Fibroblast of skin of back (primary cell): ENCODE data around the gene SOX3. TPM values are rescaled to one million over a fixed set of nuclear protein-coding genes. Genes with fewer than 3 reads are reported as not detected.
A peak's percentile ranks its signal among the peaks of the same experiment; 100 is the strongest.

ENCODE experiments used
- DNase-seq: peaks from one replicate; pipeline ENCODE4 v3.0.0-alpha.2; 2013
- polyA plus RNA-seq, 2 experiments: library from polyadenylated mRNA; unstranded; fragments of 120-200 nt; gene quantifications; one replicate each; pipeline ENCODE4 v1.2.1, GENCODE V29; 2013; ENCODE audit not compliant: insufficient read length in 2 of 2

The SOX3 gene
- not detected for polyA plus RNA-seq (2013, experiment 1 of 2; ENCODE audit: insufficient read length)
- not detected for polyA plus RNA-seq (2013, experiment 2 of 2; ENCODE audit: insufficient read length)

- no peak for DNase-seq
Observed at GRCh38 chrX:140504371-140505324, at the start of gene SOX3. TSS of gene SOX3 (minus strand) at chrX:140505069. CDS start at chrX:140505060, 9 bp downstream.

DNA sequence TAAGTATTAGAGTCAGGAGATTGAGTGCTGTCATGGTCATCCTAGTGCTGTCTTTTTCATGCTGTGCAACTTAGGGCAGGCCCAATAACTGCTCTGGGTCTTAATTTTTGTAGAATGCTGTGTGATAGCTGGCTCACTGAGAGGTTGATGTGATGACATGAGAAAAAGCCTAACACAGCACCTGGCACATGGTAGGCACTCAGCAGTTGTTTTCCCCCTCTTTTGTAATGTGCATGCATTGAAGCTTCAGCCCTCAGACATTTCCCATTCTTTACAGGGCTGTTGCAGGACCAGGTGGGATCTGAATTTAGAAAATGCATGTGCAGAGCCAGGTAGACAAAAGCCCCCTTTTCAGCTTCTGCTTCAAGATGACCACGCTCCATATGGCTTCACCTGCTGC, 44.1 kb upstream of the SOX3 start:
- no peak for DNase-seq

GRCh38 chrX:140526171-140526570, 21.3 kb upstream of the SOX3 start:
- peak; percentile 86 for DNase-seq

DNA sequence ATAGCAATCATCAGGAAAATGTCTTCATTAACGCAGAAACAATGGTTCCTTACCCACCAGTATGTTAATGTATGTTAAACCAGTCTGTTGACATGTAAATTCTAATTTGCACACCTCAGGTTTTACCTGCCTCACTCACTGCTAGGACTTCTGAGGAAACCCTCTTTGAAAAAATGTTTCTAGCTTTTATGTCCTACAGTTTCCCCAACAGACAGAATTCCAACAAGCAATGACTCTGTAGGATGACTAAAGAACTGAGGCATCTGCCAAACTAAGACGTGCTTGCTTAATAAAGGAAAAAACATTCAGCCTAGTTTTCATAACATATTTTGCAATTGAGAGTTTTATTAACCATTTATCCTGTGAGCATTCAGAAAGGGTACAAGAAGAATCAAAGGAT, 20.6 kb upstream of the SOX3 start:
- DNase-seq, result peak; percentile 79

DNA sequence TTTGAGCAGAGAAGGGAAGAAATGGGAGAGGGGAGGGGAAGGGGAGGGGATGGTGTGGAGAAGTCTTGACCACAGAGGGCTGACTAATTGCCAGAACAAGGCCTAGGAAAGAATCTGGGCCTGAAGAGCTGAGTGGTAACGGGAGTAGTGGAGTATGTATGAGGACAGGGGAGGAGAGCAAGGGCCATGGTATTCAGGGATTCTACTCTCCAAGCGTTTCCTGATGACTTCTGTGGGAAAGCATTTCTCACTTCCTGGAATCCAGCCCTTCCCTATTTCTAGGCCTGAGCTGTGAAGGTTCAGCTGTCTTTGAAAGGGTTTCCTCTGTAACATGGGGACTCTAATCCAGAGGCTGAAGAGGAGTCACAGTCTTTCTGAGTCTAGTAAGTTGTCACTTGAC, 19.7 kb upstream of the SOX3 start:
- DNase-seq, result peak; percentile 92

DNA sequence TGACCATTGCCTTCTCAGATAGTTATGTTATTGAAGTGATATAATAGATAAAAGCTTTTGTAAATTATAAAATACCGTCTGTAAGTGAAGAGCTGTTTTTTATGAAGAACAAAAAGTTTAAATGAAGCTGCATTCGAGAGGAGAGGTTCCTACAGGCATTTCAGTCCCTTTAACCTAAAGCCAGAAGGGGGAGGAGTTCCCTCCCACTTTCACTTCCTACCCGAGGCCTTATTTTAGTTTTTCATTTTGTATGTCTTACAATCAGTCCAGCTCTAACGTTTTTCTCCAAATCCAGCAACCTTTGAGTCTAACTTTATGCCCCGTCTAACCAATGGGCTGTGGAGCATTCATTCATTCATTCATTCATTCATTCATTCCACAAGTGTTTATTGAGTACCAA, 16.5 kb upstream of the SOX3 start:
- DNase-seq, result no peak

GRCh38 chrX:140514554-140514953, 9.7 kb upstream of the SOX3 start:
- DNase-seq, result no peak

DNA sequence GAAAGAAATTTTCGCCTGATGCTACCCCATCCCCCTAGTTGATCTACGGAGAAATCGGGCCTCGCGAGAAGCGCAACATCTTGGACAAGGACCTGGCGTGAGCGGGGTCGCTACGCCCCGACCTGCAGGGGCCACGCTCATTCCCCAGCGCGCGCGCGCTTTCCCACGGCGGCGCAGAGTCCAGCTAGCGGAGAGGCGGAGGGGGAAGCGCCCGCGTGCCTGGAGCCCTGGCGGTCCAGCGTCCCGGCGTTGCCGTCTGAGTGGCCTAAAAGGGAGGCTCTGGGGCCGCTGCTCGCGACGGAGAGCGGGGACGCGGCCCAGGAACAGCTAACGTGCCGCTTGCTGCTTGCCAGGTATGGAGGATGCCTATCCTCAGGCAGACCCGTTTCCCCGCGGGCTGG, 6.0 kb upstream of the SOX3 start:
- DNase-seq, result no peak

DNA sequence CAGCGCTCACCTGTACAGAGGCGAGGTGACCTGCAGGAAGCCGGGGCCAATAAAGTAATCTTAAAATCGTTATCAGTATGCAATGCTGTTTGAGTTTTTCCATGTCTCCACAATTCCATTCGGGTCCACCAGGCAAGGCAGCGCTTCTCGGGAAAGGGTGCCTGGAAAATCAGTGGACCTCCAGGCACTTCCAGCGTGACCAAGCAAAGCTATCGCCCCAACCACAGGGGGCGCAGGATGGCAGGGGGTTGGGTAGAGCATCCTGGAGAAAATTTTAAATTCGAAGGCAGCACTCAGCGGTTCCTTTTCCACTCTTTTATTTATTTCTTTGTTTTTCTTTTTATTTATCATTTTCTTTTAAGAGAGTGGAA, 5.4 kb upstream of the SOX3 start:
- no peak for DNase-seq

GRCh38 chrX:140509468-140510305, 4.8 kb upstream of the SOX3 start:
- DNase-seq, result no peak

DNA sequence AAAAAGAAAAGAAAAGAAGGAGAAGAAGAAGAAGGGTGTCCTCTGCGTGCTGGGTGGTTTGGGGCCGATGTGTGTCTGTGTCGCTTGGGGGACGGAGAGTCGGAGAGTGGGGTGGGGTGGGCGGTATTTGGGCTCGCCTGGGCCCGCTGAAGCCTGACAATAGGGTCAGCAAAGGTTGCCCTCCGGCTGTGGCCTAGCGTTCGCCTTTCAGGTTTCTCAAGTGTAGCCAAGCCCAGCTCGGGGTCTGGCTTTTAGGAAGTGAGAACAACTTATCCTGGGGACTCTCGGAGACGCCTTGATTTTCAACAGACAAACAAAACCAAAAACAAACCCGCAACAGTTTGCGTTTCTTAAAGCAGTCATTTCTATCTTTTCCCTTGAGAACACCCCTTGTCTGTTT, 4.1 kb upstream of the SOX3 start:
- no peak for DNase-seq

GRCh38 chrX:140507982-140508305, 3.1 kb upstream of the SOX3 start:
- no peak for DNase-seq

- no peak for DNase-seq
Observed at GRCh38 chrX:140507223-140507981, 2.5 kb upstream of the SOX3 start.

DNA sequence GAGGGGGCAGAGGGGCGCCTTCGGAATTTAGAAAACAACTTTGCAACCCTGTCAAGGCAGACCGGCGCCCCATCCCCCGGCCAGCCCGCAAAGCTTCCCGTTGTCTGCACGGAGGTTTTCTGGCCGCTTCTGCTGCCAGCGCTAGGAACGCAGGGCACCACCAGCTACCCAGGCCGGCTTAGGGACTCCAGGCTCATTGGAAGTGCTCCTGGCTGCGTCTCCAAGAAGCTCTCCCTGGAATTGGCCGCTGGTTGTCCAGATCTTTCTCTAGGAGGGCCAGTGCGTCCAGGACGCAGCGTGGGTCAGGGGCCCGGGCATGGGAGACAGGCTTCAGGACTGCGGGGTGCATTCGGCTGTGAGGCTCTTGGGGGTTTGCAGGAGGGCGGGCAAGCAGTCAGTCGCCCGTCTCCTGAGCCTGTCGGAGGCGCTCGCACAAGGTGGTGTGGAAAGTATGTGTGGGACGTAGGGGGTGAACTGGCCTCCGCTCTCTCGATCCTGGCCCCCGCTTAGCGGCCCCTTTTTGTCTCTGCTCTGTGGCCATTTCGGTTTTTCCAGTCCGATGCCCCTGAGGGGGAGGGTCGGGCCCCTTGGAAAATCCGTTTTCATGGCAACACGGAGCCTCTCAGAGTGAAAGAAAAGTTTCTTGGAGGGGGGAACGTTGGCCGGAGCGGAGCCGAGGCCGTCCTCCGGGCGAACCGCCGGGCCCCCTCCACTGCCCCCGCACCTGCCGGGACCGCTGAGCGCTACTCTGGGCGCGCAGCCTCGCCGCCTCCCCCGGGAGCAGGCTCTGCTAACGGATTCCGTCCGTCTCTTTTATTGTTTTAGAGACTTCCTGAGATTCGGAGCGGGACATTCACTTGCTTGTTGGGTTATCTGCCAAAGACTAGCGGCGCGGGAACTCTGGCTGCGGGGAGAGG, 810 bp upstream of the SOX3 start:
- no peak for DNase-seq

- peak; percentile 39 for DNase-seq
Observed at GRCh38 chrX:140503714-140504351, 1.0 kb downstream of the SOX3 start.

GRCh38 chrX:140503238-140503601, 1.6 kb downstream of the SOX3 start:
- no peak for DNase-seq

GRCh38 chrX:140502491-140503237, 2.2 kb downstream of the SOX3 start:
- no peak for DNase-seq

DNA sequence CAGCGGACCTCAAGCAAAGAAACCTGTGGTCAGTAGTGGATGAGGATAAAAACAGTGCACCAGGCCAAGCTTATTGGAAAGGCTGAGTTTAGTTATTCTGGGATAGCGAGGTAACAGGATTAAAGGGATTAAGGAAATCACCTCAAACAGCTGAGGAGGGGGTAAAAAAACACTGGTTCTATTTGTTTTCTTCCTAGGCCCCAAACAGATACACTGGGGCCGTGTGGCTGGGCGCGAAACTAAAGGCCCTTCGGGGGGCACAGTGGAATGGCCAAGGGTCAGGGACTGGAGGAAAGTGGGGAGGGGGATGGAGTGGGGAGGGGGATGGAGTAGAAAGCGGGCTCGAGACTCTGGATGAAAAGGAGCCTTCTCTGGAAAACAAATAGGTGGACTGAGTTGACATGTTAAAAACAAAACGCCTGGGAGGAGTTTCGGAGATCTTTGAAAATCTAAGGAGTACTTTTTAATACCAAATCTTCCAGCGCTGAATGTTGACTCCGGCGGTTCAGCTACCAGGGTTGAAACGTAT, 2.9 kb downstream of the SOX3 start:
- no peak for DNase-seq

DNA sequence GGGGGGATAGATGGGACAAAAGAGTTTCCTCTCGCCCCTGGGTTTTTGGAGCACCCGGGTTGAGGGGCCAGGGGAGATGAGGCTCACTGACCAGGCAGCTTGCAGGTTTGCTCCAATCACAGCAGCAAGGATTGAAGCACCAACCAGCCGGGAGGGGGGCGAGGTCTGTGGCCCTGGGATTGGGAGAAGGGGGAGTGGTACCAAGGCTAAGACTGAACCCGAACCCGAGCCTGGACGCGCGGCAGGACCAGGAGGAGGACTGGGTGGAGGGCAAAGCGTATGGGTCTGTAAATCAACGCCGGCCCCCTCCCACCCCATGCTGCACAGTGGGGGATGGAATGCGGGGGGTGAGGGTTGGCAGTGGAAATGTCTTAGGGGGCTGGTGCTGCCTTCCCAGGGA, 3.5 kb downstream of the SOX3 start:
- no peak for DNase-seq

GRCh38 chrX:140500441-140500840, 4.4 kb downstream of the SOX3 start:
- DNase-seq, result no peak
